KMS-11 (cell line): ENCODE data around the gene C1QL3.

Experiments
- H2AFZ ChIP-seq: fragments of 200-600 bp; sonication (generic); 2 replicates; pipeline ENCODE4 v1.6.1; 2016; ENCODE audit warnings: antibody characterized with exemption, mixed run types, low read depth
- H3K27ac ChIP-seq: fragments of 200-600 bp; sonication (generic); 2 replicates; pipeline ENCODE4 v1.6.1; 2016; ENCODE audit warnings: mild to moderate bottlenecking, mixed run types
- H3K27me3 ChIP-seq: fragments of 200-600 bp; sonication (generic); 2 replicates; pipeline ENCODE4 v1.6.1; 2017; ENCODE audit warnings: mild to moderate bottlenecking, low read depth, mixed run types, moderate library complexity; ENCODE audit not compliant: insufficient read depth
- H3K36me3 ChIP-seq: fragments of 200-600 bp; sonication (generic); 2 replicates; pipeline ENCODE4 v1.6.1; 2017; ENCODE audit warnings: mild to moderate bottlenecking, mixed run types; ENCODE audit not compliant: insufficient read depth
- H3K4me1 ChIP-seq: fragments of 200-600 bp; sonication (generic); 2 replicates; pipeline ENCODE4 v1.6.1; 2016; ENCODE audit warnings: mild to moderate bottlenecking, low read depth, mixed run types; ENCODE audit not compliant: poor library complexity, severe bottlenecking
- H3K4me2 ChIP-seq: fragments of 200-600 bp; sonication (generic); 2 replicates; pipeline ENCODE4 v1.7.0; 2016; ENCODE audit warnings: mild to moderate bottlenecking, mixed run types
- H3K4me3 ChIP-seq: fragments of 200-600 bp; sonication (generic); IDR thresholded peaks from 2 replicates; pipeline ENCODE4 v1.6.1; 2017; ENCODE audit warnings: low read depth, low read length, mixed read lengths; ENCODE audit not compliant: insufficient read depth
- H3K79me2 ChIP-seq: fragments of 200-600 bp; sonication (generic); 2 replicates; pipeline ENCODE4 v1.6.1; 2016; ENCODE audit warnings: low read depth, mixed run types; ENCODE audit not compliant: insufficient read depth
- H3K9ac ChIP-seq: fragments of 200-600 bp; sonication (generic); 2 replicates; pipeline ENCODE4 v1.6.1; 2016; ENCODE audit warnings: mild to moderate bottlenecking, mixed run types
- H4K20me1 ChIP-seq: fragments of 200-600 bp; sonication (generic); 2 replicates; pipeline ENCODE4 v1.6.1; 2016; ENCODE audit warnings: mild to moderate bottlenecking, mixed run types; ENCODE audit not compliant: insufficient read depth
- TF ChIP-seq, protein P1 (sequence below): fragments of 200-600 bp; sonication (generic); conservative IDR thresholded peaks from 2 replicates; pipeline ENCODE4 v1.6.1; 2017; ENCODE audit warnings: low read depth, mild to moderate bottlenecking, antibody characterized with exemption, low read length, moderate library complexity, mixed read lengths

Gene C1QL3

DNA sequence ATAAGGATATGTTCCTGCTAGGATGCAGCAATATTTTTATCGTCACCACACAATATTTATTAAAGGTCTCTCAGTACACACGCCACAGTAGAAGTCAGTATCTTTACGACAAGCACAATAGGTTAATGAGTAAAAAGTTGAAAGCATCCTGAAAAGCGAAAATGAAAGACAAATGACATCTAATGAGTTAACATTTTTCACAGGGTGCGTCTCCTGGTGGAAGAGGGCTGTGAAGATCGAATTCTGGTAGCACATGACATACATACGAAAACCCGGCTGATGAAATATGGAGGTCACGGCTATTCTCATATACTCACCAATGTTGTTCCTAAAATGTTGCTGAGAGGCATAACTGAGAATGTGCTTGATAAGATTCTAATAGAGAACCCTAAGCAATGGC, 10.8 kb downstream of the C1QL3 start:
- H2AFZ ChIP-seq = no peak overlapping the region
- no peak overlapping the region for H3K27ac ChIP-seq

DNA sequence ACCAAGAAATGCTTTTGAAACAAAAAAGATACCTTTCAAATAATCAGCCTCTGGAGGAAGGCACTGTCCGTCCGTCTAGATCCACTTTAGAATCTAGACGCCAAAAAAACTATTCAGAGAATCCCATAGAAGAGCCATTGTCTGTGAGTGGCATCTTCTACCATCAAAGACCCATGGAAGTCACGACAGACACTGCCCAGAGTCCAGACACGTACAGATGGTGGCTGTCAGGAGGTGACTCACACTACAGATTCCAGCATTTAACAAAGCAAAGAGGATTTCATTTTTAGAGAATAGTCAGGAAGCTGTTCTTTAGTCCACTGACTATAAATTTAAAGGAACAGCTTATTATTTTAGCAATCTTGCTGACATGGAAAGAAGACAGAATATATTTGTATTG, 11.7 kb downstream of the C1QL3 start:
- Histone ChIP-seq H3K9ac (no peak overlapping the region), H3K27me3 (no peaks in the 10 kb centered on the region), H3K4me2 (no peak overlapping the region), H2AFZ (no peak overlapping the region), H3K36me3 (no peaks in the 10 kb centered on the region), H3K79me2 (no peaks in the 10 kb centered on the region), H3K4me3 (no peak overlapping the region), H4K20me1 (no peaks in the 10 kb centered on the region), H3K4me1 (no peaks in the 10 kb centered on the region), H3K27ac (no peak overlapping the region)
- TF ChIP-seq, protein P1, sequence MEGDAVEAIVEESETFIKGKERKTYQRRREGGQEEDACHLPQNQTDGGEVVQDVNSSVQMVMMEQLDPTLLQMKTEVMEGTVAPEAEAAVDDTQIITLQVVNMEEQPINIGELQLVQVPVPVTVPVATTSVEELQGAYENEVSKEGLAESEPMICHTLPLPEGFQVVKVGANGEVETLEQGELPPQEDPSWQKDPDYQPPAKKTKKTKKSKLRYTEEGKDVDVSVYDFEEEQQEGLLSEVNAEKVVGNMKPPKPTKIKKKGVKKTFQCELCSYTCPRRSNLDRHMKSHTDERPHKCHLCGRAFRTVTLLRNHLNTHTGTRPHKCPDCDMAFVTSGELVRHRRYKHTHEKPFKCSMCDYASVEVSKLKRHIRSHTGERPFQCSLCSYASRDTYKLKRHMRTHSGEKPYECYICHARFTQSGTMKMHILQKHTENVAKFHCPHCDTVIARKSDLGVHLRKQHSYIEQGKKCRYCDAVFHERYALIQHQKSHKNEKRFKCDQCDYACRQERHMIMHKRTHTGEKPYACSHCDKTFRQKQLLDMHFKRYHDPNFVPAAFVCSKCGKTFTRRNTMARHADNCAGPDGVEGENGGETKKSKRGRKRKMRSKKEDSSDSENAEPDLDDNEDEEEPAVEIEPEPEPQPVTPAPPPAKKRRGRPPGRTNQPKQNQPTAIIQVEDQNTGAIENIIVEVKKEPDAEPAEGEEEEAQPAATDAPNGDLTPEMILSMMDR = no peak

More for the DNA sequence above, 10.8 kb downstream of the C1QL3 start:
- Histone ChIP-seq H3K27me3 (no peaks in the 10 kb centered on the region), H3K4me3 (no peak overlapping the region), H4K20me1 (no peaks in the 10 kb centered on the region), H3K36me3 (no peaks in the 10 kb centered on the region), H3K79me2 (no peaks in the 10 kb centered on the region), H3K9ac (no peak overlapping the region), H3K4me1 (no peaks in the 10 kb centered on the region), H3K4me2 (no peak overlapping the region)
- TF ChIP-seq, protein P1 = no peak

DNA sequence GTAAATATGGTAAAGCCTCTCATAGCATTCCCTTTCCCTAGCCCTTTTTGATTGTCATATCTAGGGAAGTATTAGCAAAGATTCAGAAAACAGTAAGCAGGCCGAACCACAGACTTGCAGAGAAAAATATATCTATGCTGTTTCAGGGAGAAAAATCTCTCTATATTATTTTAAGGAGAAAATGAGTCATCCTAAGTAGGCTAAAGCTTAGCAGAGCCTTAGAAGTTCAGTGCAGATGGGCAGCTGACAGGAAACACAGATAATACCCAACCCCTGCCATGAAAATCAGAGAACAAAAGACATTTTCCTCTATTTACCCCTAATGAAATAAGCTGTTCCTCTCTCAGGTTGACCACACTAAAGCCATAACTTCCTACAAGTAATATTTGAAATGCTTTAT, 16.5 kb downstream of the C1QL3 start:
- H3K27me3 ChIP-seq = no peaks in the 10 kb centered on the region
- H3K4me1 ChIP-seq = no peaks in the 10 kb centered on the region
- H4K20me1 ChIP-seq = no peaks in the 10 kb centered on the region
- no peak overlapping the region for H3K9ac ChIP-seq
- H3K36me3 ChIP-seq = no peaks in the 10 kb centered on the region; the same call in 1 of the 2 replicates
- no peak overlapping the region for H3K27ac ChIP-seq
- TF ChIP-seq, protein P1 = no peak
- no peaks in the 10 kb centered on the region for H3K79me2 ChIP-seq
- no peak overlapping the region for H3K4me3 ChIP-seq
- no peak overlapping the region for H2AFZ ChIP-seq
- no peak overlapping the region for H3K4me2 ChIP-seq

DNA sequence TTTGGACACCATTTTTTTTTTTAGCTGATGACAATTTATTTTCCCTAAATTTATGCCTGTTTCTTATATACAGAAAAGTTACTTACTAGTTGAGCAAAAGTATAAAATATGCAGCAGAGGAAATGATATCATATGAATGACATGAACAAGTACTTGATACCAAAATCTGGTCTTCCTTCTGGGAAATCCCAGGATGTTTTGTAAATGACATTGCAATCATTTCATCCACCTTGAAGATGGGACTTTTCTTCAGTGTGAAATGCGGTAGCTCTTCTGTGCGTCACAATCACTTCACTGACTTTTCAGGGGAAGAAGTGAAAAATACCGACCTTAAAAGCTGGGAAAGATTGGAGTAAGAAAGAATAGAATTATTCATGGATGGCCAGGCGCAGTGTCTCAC, 23.8 kb downstream of the C1QL3 start:
- TF ChIP-seq, protein P1 = no peak
- Histone ChIP-seq H3K27me3 (no peaks in the 10 kb centered on the region), H3K4me1 (no peaks in the 10 kb centered on the region), H3K4me3 (no peak overlapping the region), H3K36me3 (no peaks in the 10 kb centered on the region; the same call in 1 of the 2 replicates), H3K9ac (no peak overlapping the region), H3K27ac (no peak overlapping the region), H4K20me1 (no peaks in the 10 kb centered on the region), H3K79me2 (no peaks in the 10 kb centered on the region), H3K4me2 (no peak overlapping the region), H2AFZ (no peak overlapping the region)
